HL-60/S4 treated with retinoic acid at 250 ng/mL for 4 days and 3 days (cell line): ENCODE results near the gene KDM5D.

Source experiments
- in situ Hi-C: fragments of 300-500 bp; cut with MboI; formaldehyde crosslinking; loops from 2 replicates; pipeline ENCODE4 v1.7.0; 2022; ENCODE audit warnings: low sequenced_read_pairs

Gene KDM5D

DNA sequence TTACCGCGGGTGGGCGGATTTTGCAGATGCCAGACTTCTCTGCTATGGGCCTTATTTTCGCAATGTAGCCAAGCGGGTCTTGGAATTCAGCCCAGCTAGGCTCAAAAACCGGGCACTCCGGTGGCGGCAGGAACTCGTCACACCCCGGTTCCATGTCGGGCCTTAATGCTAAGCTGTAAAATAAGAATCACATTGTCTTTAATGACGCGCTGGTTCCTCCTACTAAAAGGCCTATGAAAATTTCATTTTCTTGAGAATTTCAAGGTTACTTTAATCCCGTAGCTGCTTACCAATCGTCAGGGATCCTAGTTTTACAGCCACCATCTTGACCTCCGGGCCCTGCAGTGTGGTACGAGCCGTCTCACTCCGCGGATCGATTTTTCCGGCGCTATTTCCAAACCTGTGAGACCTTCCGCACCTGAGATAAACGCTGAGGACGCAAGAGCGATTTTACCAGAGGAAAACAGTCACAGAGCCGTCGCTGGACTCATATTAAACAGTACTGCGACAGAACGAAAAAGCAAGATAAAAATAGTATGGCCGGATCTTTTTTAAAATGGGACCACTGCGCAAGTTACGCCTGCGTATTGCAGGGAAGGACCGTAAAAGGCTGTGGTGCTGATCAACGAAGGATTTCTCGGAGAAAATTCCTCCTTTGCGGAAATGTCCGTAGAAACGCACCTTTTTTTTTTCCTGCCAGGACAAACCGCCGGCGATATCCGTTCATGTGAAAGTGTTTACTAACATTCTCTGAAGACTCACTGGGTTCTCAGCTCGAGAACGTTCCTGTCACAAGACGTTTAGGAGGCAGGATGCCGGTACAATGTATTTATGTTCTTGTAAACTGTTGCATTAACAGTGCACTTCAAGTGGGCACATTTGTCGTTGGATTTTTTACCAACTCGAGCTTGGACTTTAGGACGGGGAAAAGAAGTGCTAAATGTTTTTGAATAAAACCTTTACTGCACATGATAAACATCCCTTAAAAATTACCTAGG, at the start of gene KDM5D:
TSS of gene KDM5D (minus strand) at position 346 of the 998 bp plus-strand sequence. CDS start at position 154, 192 bp downstream.
- in situ Hi-C loops: no loop called here

- in situ Hi-C loops: no loop called here
Measured at GRCh38 chrY:19768375-19768774, 23.8 kb upstream of the KDM5D start.

GRCh38 chrY:19743331-19743730, 1.2 kb downstream of the KDM5D start:
- in situ Hi-C loops: no loop called here

DNA sequence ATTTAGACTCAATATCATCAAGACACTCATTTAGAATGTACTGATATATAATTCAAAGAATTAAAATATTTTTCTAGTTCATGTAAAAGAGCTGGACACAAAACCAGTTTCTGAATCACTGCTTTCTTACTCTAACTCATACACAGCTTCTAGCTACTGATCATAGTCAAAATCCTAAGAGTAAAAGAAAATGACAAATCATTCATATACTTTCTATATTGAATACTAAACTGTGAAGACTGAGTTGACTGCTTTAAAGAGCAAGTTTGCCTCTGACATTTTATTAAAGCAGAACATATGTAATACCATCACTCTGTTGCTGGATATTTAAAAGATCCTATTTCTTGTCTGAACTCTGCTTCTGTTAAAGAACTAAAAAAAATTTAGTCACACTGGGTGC, 2.4 kb downstream of the KDM5D start:
- in situ Hi-C loops: no loop called here

DNA sequence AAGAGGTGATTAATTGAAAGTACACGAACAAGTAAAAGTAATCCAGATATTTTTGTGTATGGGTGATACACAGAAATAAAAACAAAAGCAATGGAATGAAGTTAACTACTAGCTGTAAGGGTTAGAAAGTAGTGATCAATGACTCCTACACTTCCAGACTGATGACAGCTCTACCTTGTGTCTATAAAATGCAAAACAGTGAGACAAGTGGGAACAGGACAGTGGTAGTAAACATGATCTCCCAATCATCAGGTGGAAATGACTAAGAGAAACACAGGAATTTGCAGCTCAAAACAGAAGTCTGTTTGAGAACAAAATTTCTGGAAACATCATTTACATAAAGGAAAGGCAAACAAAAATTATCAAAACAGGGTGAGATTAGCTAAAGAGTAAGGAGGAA, 10.1 kb downstream of the KDM5D start:
- in situ Hi-C loops: no loop called here

DNA sequence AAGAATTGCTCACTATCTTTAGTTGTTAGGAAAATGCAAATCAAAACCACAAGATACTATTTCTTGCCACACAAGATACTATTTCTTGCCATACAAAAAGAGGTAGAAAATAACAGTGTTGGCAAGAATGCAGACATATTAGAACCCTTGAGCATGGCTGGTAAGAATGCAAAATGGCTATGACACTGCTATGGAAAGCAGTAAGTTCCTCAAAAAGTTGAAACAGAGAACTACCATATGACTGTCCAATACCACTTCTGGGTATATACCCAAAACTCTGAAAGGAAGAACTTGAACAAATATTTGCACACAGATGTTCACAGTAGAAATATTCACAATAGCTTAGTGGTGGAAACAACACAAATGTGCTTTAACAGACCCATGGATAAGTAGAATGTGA, 26.6 kb downstream of the KDM5D start:
- in situ Hi-C loops: no loop called here

DNA sequence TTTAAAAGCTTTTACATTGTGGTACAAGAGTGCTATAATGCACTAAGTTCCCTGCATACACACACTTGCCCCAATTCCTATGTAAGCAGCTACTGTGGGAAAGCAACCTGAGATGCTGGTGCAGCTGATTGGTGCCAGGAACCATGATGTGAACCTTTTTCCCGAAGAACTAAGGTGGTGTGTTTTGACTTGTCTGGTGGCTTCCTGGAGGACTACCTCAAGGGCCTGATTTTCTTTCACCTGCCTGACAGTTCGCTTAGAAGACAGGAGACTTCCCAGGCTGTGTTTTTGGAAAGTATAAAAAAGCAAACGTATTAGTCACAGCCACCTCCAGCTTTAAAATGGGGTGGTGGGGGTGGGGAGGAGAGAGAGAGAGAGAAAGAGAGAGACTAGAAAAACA, 27.4 kb downstream of the KDM5D start:
- in situ Hi-C loops: no loop called here

GRCh38 chrY:19715226-19715625, 29.3 kb downstream of the KDM5D start:
- in situ Hi-C loops: no loop called here

DNA sequence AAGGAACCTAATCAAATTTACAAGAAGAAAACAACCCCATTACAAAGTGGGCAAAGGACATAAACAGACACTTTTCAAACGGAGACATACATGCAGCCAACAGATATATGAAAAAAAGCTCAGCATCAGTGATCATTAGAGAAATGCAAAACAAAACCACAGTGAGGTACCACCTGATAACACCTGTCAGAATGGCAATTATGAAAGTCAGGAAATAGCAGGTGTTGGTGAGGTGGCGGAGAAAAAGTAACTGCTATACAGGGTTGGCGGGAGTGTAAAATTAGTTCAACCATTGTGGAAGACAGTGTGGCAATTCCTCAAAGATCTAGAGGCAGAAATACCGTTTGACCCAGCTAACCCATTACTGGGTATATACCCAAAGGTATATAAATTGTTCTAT, 31.1 kb downstream of the KDM5D start:
- in situ Hi-C loops: no loop called here

DNA sequence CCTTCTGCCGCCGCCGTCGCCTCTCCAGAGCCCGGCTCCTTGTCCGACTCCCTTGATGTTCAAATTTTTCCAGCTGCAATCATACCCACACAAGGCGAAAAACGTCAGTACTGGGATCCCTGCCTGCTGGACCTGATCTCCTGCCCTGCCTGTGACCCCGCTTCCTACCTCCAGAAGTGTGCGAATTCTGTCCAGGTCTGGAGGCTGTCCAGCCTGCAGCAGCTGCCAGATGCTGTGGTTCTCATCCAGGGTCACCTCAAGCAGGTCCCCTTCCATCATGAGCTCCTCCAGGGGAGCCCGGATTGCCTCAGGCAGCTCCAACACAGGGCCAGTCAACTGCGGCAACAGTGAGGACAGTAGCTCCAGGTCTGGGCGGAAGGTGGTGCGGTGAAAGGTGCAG, 38.3 kb downstream of the KDM5D start:
- in situ Hi-C loops: no loop called here

DNA sequence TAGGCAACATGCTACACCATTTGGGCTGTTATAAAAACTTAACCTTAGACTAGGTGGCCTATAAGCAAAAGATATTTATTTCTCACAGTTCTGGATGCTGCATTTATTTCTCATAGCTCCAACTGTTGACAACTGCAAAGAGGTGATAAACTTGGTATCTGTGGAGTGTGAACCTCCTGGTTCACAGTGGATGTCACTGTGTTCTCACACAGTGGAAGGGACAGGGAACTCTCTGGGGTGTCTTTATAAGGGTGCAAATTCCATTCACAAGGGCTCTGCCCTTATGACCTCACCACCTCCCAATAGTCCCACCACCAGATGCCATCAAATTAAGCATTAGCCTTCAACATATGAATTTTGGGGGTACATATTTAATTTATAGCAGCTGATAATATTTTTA, 46.0 kb downstream of the KDM5D start:
- in situ Hi-C loops: no loop called here

- in situ Hi-C loops: no loop called here
Measured at GRCh38 chrY:19680821-19681220, 63.7 kb downstream of the KDM5D start.
